C4-2B (cell line): ENCODE results near the gene SLC7A9.
"Not testable (repeated sequence)": the region's sequence is repeated elsewhere in the genome, so short reads cannot be mapped to it uniquely, and the experiment has no call there.

ENCODE experiments used
- ZFX ChIP-seq: fragments of 450-650 bp; IDR thresholded peaks from 2 replicates; pipeline ENCODE4 v1.6.1; 2017
- TF ChIP-seq, protein P1 (sequence below): fragments of 450-650 bp; conservative IDR thresholded peaks from 2 replicates; pipeline ENCODE4 v1.5.1; 2017; ENCODE audit warnings: mild to moderate bottlenecking

- TF ChIP-seq, protein P1, sequence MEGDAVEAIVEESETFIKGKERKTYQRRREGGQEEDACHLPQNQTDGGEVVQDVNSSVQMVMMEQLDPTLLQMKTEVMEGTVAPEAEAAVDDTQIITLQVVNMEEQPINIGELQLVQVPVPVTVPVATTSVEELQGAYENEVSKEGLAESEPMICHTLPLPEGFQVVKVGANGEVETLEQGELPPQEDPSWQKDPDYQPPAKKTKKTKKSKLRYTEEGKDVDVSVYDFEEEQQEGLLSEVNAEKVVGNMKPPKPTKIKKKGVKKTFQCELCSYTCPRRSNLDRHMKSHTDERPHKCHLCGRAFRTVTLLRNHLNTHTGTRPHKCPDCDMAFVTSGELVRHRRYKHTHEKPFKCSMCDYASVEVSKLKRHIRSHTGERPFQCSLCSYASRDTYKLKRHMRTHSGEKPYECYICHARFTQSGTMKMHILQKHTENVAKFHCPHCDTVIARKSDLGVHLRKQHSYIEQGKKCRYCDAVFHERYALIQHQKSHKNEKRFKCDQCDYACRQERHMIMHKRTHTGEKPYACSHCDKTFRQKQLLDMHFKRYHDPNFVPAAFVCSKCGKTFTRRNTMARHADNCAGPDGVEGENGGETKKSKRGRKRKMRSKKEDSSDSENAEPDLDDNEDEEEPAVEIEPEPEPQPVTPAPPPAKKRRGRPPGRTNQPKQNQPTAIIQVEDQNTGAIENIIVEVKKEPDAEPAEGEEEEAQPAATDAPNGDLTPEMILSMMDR = not testable (repeated sequence)
- not testable (repeated sequence) for TF ChIP-seq ZFX
These were observed 37.5 kb downstream of the SLC7A9 start for GRCh38 chr19:32832094-32832493.
